Thyroid gland (tissue), 4 donors: Measurements from ENCODE around the gene H6PD.

Experiments used
- POLR2A ChIP-seq, 2 donors: fragments of 450-650 bp; IDR thresholded peaks; one replicate each; pipeline ENCODE4 v1.6.1; 2017; ENCODE audit warnings: antibody characterized with exemption in 2 of 2, mild to moderate bottlenecking in 2 of 2, moderate library complexity in 1 of 2
- TF ChIP-seq, protein P1 (sequence below), 6 experiments: fragments of 200-600 bp in 3 of 6; fragments of 450-650 bp in 3 of 6; sonication (generic) in 3 of 6; IDR thresholded peaks; one replicate each; pipeline ENCODE4 v1.5.1; 2016 to 2019; ENCODE audit warnings: antibody characterized with exemption in 6 of 6, mild to moderate bottlenecking in 2 of 6, inconsistent platforms in 1 of 6, moderate library complexity in 1 of 6

- no peak for TF ChIP-seq POLR2A (IDR thresholded peaks at IDR 0.05)
- TF ChIP-seq, protein P1, sequence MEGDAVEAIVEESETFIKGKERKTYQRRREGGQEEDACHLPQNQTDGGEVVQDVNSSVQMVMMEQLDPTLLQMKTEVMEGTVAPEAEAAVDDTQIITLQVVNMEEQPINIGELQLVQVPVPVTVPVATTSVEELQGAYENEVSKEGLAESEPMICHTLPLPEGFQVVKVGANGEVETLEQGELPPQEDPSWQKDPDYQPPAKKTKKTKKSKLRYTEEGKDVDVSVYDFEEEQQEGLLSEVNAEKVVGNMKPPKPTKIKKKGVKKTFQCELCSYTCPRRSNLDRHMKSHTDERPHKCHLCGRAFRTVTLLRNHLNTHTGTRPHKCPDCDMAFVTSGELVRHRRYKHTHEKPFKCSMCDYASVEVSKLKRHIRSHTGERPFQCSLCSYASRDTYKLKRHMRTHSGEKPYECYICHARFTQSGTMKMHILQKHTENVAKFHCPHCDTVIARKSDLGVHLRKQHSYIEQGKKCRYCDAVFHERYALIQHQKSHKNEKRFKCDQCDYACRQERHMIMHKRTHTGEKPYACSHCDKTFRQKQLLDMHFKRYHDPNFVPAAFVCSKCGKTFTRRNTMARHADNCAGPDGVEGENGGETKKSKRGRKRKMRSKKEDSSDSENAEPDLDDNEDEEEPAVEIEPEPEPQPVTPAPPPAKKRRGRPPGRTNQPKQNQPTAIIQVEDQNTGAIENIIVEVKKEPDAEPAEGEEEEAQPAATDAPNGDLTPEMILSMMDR (IDR thresholded peaks at IDR 0.05) = peak; percentile 79 to 97 (median 93)
Observed at GRCh38 chr1:9289090-9289534, 54.5 kb downstream of the H6PD start.
